Stromal cell of bone marrow (primary cell): ENCODE results near the gene PRKCZ.
A peak's percentile ranks its signal among the peaks of the same experiment; 100 is the strongest.

ENCODE experiments used
- DNase-seq: peaks from one replicate; pipeline ENCODE4 v3.0.0-alpha.2; 2012; ENCODE audit warnings: low read depth

PRKCZ gene

GRCh38 chr1:2158272-2158671, 108.1 kb downstream of the PRKCZ start:
- no peak for DNase-seq

DNA sequence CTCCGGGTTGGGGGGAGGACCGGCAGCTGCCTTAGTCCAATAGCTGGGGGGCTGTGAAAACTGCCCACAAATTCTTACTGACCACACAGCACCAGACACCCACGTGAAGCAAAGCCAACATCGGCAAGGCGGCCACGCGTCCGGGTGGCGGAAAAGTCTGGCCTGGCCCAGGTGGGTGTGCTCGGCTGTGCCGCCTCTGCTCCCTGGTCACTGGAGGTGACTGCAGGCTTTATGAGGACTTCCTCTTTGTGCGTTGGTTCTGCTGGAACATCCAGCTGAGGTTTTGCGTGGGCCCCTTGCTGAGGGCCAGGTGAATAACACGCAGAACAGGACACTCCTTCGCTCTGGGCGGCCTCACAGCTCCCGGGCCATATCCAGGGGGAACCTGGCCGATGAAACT, 108.9 kb downstream of the PRKCZ start:
- DNase-seq, result no peak

DNA sequence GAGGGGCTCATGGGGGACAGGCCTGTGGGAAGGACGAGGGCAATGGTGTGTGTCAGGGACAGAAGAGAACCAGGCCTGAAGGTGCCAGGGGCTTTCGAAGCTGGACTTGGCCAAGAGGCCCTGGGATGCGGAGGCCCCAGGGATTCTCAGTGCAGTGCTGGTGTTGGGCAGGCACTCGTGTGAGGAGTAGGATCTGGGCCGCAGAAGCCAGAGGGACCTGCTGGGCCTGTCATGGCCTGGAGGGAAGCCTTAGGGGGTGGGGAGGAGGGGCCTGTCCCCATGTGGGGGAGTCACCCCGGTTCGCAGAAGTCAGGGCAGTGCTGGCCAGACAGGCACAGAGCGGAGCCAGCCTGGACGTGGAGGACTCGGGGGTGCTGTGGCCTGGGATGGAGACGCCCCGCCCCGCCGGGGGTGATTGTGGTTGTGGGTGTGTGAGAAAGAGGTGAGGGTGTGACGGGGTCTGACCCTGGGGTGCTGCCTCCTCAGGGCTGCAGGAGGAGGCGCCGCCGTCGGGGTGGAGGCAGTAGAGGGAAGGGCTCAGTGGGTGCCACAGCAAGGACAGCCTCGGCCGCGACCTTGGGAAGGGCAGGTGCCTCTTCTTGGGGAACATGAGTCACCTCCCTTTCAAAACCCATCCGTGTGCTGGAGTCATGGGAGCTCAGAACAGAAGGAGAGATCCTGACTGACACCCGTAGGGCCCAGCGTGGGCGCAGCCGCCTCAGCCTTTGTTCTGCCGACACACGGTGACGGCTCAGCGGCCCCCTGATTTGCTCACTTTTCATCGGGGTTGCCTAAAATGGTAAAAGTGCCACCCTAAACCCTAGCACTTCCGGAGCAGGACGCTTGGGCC, 110.5 kb downstream of the PRKCZ start:
- DNase-seq, result no peak

DNA sequence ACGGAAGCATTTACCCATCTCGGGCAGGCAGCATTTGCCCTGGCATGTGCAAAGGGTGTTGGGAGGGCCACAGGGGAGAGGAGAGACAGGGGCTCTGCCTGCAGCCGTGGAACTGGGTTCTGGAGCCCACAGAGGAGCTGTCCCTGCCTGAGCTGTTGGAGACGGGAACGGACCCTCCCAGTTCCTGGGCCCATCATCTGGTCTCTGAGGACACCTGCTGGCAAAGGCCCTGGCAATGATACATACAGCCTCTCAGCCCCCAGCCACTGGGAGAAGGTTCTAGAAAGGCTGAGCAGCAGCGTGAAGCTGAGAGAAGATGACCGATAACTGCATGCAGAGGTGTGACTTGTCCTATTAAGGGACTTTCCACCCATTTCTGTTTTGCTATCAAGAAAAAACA, 113.0 kb downstream of the PRKCZ start:
- no peak for DNase-seq

DNA sequence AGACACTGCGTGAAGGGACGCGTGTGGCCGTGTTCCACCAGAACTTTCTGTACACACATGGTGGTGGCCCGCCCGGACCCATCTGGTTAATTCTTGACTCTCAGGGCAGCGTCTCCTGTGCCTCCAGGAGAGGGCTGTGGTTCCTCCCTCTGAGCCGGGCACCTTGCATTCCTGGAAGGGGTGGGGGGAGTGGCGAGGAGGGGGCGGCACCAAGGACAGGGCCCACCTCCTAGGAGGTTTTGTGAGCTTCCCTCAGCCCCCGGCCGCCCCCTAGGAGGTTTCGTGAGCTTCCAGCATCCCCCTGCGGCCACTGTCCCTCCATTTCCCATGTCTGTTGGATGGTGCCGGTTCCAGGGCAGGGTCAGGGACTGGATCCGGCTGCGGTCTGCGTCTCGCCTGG, 115.4 kb downstream of the PRKCZ start:
- no peak for DNase-seq

DNA sequence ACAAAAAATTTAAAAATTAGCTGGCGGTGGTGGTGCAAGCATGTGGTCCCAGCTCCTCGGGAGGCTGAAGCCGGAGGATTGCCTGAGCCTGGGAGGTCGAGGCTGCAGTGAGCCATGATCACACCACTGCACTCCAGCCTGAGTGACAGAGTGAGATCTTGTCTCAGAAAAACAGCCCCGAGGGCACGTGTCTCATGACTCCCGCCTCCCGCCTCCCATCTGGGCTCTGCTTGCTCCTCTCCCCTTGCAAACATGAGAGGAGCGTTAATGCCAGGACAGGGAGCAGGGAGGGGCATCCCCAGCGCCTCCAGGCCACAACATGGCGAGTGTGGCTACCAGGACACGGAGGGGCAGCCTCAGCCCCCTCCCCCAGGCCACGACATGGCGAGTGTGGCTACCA, 116.0 kb downstream of the PRKCZ start:
- no peak for DNase-seq

- DNase-seq, result no peak
Observed at GRCh38 chr1:2166695-2167094, 116.5 kb downstream of the PRKCZ start.

DNA sequence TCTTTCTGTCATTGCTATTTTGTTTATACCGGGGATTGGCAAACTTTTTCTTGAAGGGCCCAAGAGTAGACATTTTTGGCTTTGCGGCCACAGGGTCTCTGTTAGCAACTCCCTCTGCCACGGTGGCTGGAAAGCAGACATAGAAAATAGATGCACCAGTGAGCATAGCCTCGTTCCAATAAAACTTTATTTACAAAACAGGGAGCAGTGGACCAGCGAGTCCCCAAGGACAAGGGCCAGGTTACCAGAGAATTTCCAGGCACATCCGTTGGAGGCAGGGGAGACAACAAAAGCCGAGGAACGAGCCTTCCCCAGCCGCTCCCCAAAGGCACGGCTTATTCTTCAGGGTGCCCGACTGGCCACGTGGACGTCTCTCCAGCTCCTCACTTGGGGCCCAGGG, 117.9 kb downstream of the PRKCZ start:
- no peak for DNase-seq

GRCh38 chr1:2168535-2168934, 118.3 kb downstream of the PRKCZ start:
- DNase-seq, result no peak

GRCh38 chr1:2169200-2169836, 119.1 kb downstream of the PRKCZ start:
- DNase-seq, result no peak

DNA sequence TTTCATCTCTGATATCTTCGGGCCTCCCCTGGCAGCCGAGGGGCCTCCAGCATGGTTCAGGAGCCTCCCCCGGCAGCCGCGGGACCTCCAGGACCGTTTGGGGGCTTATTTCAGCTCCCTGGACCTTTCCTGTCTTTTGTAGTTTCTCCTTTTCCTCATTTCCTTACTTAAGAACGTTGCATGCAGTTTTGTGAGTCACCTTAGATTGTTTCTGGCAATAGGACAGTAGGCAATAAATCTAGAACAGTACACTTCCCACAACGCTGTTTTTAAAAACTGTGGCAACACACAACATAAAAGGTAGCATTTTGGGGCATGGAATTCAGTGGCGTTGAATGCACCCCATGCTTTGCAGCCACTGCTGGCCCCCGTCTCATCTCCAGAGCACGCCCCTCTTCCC, 120.0 kb downstream of the PRKCZ start:
- peak; percentile 36 for DNase-seq

GRCh38 chr1:2172012-2172411, 121.8 kb downstream of the PRKCZ start:
- DNase-seq, result no peak

DNA sequence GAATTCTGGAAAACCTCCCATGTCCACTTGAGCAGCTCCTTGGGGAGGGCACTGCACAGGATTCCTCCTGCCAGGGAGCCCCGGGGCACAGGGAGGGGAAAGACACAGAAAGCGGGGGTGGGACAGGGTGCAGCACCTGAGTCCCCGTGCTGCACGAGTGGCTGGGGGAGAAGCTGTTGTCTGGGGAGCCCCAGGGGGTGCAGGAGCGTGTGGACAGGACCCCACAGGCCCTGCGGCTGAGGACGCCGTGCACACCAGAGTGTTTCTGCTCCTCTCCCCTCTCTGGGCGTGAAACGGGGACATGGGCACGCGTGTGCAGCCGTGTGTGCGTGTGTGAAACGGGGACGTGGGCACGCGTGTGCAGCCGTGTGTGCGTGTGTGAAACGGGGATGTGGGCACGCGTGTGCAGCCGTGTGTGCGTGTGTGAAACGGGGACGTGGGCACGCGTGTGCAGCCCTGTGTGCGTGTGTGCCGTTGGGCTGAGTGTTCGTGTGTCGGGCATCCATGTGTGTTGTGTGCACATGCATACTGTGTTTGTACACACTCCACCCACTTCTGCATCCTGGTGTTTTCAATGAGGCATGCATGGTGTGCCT, 122.4 kb downstream of the PRKCZ start:
- no peak for DNase-seq

GRCh38 chr1:2173546-2174347, 123.5 kb downstream of the PRKCZ start:
- no peak for DNase-seq

GRCh38 chr1:2174348-2175054, 124.3 kb downstream of the PRKCZ start:
- DNase-seq, result peak; percentile 21

DNA sequence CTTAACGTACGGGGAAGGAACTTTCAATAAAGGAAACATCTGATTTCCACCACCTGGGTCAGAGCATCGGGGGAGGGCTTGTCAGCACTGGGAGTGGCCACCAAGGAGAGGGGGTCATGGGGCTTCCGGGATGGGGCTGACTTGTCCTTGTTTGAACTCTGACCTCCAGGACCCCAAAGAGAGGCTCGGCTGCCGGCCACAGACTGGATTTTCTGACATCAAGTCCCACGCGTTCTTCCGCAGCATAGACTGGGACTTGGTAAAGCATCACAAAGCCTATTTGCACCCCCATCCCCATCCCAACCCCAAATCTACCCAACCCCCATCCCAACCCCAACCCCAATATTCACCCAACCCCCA, 124.8 kb downstream of the PRKCZ start:
- no peak for DNase-seq

DNA sequence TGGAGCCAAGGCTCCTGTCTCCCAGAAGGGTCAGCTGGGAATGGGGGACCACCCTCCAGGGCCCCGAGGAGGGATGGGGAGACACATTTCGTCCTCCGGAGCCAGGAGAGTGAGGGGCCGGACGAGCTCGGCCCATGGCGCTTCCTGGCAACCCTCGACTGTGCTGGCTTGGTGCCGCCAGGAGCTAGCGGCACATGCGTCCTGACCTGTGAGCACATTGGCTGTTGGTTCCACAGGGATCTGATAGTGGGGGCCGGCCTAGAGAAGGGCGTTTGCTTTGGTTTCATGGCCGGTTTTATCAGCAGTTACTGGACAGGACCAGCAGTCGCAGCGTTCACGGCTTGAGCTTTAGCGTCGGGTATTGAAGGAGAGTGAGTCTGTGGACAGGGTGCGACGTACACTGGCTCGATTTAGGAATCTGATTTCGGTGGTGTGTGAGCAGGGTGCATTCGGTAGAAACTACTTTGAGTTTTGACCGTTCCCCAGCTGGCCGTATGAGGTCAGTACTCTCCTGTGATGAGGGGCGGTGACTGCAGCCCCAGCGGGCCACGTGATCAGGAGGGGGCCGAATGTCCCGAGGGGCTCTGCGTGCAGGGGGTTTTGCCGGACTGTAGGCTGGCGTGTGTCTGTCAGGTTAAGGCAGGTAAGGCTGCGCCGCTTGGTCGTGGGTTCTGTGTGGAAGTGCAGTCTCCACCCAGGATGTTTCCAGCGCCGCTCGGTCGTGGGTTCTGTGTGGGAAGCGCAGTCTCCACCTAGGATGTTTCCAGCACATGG, 125.7 kb downstream of the PRKCZ start:
- no peak for DNase-seq

- no peak for DNase-seq
Observed at GRCh38 chr1:2176615-2177014, 126.4 kb downstream of the PRKCZ start.

DNA sequence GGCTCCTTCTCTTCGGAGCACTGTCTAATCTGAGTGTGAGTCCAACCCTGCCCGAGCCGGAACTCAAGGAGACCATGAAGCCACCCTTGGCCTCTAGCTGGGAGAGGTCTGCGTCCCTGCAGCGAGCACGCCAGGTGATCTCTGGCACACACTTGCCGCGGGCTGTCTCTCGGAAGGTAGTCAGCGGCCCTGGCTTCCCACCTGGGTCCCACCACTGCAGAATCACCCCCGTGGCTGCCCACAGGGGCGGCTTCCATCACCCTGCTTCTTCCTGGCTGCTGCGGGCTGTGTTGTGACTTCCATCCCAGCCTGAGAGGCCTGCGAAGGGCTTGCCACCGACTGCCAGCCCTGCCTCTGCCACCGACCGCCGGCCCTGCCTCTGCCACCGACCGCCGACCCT, 127.3 kb downstream of the PRKCZ start:
- DNase-seq, result no peak

GRCh38 chr1:2177946-2178538, 127.8 kb downstream of the PRKCZ start:
- DNase-seq, result no peak

DNA sequence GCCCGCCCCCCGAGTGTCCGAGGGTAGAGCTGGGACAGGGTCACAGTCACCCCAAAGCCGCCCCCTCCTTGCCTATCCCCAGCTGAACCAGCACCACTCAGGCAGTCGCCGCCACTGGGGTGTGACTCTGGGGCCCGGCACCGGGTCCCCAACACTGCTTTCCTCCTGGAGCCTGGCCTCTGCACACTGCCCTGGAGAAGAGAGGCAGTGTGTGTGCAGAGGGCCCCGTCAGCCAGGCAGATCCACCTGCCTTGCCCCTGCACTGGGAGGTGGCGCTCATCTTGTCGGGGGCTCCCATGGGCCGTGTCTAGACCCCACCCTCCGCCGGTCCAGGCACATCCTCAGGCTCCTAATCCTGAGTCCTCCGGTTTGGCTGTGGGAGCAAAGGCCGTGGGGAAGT, 128.7 kb downstream of the PRKCZ start:
- DNase-seq, result no peak
